Mammary epithelial cell (primary cell): ENCODE data around the gene DEPP1.

Experiments
- CTCF ChIP-seq, 2 donors: IDR thresholded peaks in 1 of 2; conservative IDR thresholded peaks in 1 of 2; 2 replicates each; pipeline ENCODE4 v1.5.1; 2011 to 2012; ENCODE audit warnings: inconsistent platforms in 2 of 2, low read length in 2 of 2, mild to moderate bottlenecking in 2 of 2, control low read depth in 1 of 2, low read depth in 1 of 2; ENCODE audit not compliant: insufficient read depth in 1 of 2; ENCODE audit errors: extremely low read depth in 1 of 2
- EZH2 ChIP-seq: IDR thresholded peaks from 2 replicates; pipeline ENCODE4 v1.6.1; 2012; ENCODE audit warnings: low read length, inconsistent platforms, borderline replicate concordance

DNA sequence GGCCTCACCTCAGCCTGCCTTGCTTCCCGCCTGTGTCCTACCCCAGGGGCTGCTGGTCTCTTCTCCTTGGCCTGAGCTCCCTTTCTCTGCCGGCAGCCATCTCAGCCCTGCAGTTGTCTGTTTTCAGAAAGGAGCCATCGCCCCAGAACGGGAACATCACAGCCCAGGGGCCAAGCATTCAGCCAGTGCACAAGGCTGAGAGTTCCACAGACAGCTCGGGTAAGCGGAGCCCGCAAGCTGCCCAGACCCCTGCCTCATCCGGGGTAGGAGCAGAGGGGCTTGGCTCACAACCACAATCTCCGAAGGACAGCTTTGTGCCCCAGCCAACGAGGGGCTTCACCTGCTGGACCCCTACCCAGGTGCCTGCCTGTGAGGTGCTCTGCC, 5.3 kb upstream of the DEPP1 start:
- no peak for TF ChIP-seq CTCF (conservative IDR thresholded peaks at IDR 0.05 in 1 of 2, IDR thresholded peaks at IDR 0.05 in 1 of 2; ENCODE audit: extremely low read depth in 1 of 2, insufficient read depth in 1 of 2, low read depth in 1 of 2, low read length in 2 of 2)
- no peak for TF ChIP-seq EZH2
